IPS DF 6.9 (cell line): ENCODE measurements around the gene CPM.
"Not testable (repeated sequence)": the region's sequence is repeated elsewhere in the genome, so short reads cannot be mapped to it uniquely, and the experiment has no call there.

Source experiments
- DNase-seq: peaks from one replicate; pipeline ENCODE4 v3.0.0-alpha.2; 2013; ENCODE audit warnings: low read depth, low spot score
- H3K27ac ChIP-seq: one replicate; pipeline ENCODE4 v1.5.1; 2013; ENCODE audit warnings: low read length, control low read depth
- H3K27me3 ChIP-seq: 2 replicates; pipeline ENCODE4 v1.6.1; 2013; ENCODE audit warnings: mild to moderate bottlenecking, low read length; ENCODE audit not compliant: control insufficient read depth, insufficient read depth
- H3K36me3 ChIP-seq: 2 replicates; pipeline ENCODE4 v1.6.1; 2013; ENCODE audit warnings: low read length; ENCODE audit not compliant: control insufficient read depth, insufficient read depth
- H3K4me1 ChIP-seq: 2 replicates; pipeline ENCODE4 v1.6.1; 2013; ENCODE audit warnings: low read length; ENCODE audit not compliant: control insufficient read depth, insufficient read depth
- H3K4me3 ChIP-seq: 2 replicates; pipeline ENCODE4 v1.5.1; 2013; ENCODE audit warnings: mild to moderate bottlenecking, low read length
- H3K9me3 ChIP-seq: 2 replicates; pipeline ENCODE4 v1.6.1; 2013; ENCODE audit warnings: low read length, inconsistent platforms; ENCODE audit not compliant: control insufficient read depth, insufficient read depth
- WGBS: extraction: QIAGEN DNeasy Blood & Tissue Kit; methylation state at CpG from one replicate; pipeline ENCODE4 v1.1.7; 2013; ENCODE audit warnings: mixed read lengths, missing lambda C conversion rate; ENCODE audit not compliant: insufficient read length, insufficient coverage; 5-methylcytosine and 5-hydroxymethylcytosine counted together

CPM gene

DNA sequence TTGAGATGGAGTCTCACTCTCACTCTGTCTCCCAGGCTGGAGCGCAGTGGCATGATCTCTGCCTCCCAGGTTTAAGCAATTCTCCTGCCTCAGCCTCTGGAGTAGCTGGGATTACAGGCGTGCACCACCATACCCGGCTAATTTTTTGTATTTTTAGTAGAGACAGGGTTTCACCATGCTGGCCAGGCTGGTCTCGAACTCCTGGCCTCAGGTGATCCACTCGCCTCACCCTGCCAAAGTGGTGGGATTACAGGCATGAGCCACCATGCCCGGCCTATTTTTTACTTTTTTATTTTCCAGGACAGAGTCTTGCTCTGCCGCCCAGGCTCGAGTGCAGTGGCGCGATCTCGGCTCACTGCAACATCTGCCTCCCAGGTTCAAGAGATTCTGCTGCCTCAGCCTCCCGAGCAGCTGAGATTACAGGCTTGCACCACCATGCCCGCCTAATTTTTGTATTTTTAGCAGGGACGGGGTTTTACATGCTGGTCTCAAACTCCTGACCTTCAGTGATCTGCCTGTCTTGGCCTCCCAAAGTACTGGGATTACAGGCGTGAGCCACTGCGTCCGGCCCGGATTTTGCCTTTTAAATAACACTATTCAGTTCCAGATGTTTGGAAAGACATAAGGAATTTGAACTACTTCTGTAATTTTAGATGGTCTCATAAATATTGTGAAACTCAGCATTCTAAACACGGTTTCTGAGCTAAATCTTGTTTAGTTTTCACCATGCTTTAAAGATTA is 129.9 kb downstream of the CPM start:
- H3K4me1 ChIP-seq, DNase-seq, H3K27ac ChIP-seq, H3K27me3 ChIP-seq, H3K36me3 ChIP-seq, H3K4me3 ChIP-seq, H3K9me3 ChIP-seq: not testable (repeated sequence)
- no CpG with 5 or more reads among the region's 19 CpGs for WGBS

DNA sequence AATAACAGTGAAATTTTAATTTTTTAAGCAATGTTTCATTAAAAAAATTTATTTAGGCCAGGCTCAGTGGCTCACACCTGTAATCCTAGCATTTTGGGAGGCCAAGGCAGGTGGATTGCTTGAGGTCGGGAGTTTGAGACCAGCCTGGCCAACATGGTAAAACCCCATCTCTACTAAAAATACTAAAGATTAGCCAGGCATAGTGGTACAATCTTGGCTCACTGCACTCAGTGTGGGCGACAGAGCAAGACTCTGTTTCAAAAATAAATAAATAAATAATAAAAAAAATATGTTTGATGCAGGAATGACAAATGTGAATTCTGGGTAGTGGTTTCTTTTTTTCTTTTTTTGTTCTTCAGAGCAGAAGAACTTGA is 130.6 kb downstream of the CPM start:
- not testable (repeated sequence) for H3K9me3 ChIP-seq, H3K4me3 ChIP-seq, DNase-seq, H3K4me1 ChIP-seq, H3K36me3 ChIP-seq, H3K27ac ChIP-seq, H3K27me3 ChIP-seq
- no CpG with 5 or more reads among the region's 2 CpGs for WGBS
